ENCODE results near the gene TP63.
A peak's percentile ranks its signal among the peaks of the same experiment; 100 is the strongest.

TP63 gene

DNA sequence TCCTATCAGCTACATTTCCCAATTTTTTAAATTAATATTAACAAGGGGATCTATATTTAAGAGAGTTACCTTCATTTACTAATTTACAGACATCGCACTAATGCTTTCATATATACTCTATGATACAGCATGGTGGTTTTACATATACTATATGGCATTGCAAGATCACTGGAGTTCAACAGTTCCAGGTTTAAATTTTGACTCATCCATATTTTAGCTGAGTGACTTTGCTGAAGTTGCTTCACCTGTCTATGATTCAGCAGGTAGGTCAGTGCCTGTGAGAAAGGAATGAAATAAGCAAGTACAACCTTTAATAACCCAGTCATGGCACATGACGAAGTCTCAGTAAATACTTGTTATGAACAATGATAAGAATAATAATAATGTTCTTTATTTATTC, 278.4 kb downstream of the TP63 start:
- Histone ChIP-seq H3K27ac (ENCODE audit: low read length, poor library complexity, severe bottlenecking) (no peak overlapping the region), H3K27me3 (ENCODE audit: control insufficient read depth in 1 of 2, insufficient read depth in 1 of 2, low read length in 2 of 2) (no peaks in the 10 kb centered on the region), H4K91ac (ENCODE audit: low read length) (no peak overlapping the region), H2BK15ac (ENCODE audit: low read depth, poor library complexity, severe bottlenecking) (no peak overlapping the region), H3K4ac (ENCODE audit: low read depth in 1 of 2, low read length in 2 of 2) (no peak overlapping the region), H2BK120ac (ENCODE audit: low read depth, low read length) (no peak overlapping the region), H2AFZ (ENCODE audit: low read depth, low read length) (no peak overlapping the region), H3K79me1 (replicated peaks; ENCODE audit: low read length, poor library complexity, severe bottlenecking) (no peaks in the 10 kb centered on the region), H2BK12ac (ENCODE audit: low read length in 2 of 2) (no peak overlapping the region), H3K4me2 (ENCODE audit: low read length, poor library complexity, severe bottlenecking) (no peak overlapping the region), H2AK5ac (ENCODE audit: low read length, severe bottlenecking) (no peak overlapping the region), H3K9me3 (ENCODE audit: control insufficient read depth, low read length) (no peaks in the 10 kb centered on the region), H3K14ac (ENCODE audit: low read length in 2 of 2) (no peak overlapping the region), H2BK5ac (ENCODE audit: low read depth, low read length, poor library complexity, severe bottlenecking) (no peak overlapping the region), H3K23ac (ENCODE audit: low read length in 2 of 2) (no peak overlapping the region), H3K4me3 (ENCODE audit: insufficient read depth in 1 of 2, low read depth in 1 of 2, low read length in 2 of 2) (no peak overlapping the region), H3K18ac (ENCODE audit: low read depth in 1 of 2, low read length in 2 of 2) (no peak overlapping the region), H3K4me1 (ENCODE audit: control insufficient read depth, insufficient read depth, low read depth, low read length) (no peaks in the 10 kb centered on the region), H3K9ac (ENCODE audit: low read length) (no peak overlapping the region), H4K8ac (ENCODE audit: low read length) (no peak overlapping the region), H3K36me3 (ENCODE audit: control insufficient read depth in 1 of 2, insufficient read depth in 2 of 2, low read depth in 1 of 2, low read length in 2 of 2) (no peaks in the 10 kb centered on the region)
- no peak for DNase-seq
- WGBS = no CpG with 5 or more reads among the region's 2 CpGs

DNA sequence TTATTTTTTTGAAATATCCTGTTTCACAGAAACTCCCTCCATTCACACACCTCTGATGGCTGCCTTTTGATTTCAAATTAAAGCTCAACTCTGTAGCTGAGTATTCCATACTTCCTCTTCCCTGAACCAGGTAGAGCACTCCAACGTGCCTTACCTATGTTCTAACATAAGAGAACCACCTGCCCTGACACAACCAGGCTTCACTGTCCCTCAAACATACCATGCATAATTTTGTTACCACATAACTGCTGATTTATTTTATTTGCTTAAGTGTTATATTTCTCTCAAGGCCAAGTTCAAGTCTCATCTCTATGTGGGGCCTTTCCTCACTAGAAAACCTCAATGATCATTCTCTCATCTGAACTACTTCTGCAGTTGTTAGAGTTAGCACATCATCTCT, 279.8 kb downstream of the TP63 start:
- Histone ChIP-seq H3K4me1 (ENCODE audit: control insufficient read depth, insufficient read depth, low read depth, low read length) (no peaks in the 10 kb centered on the region), H3K36me3 (ENCODE audit: control insufficient read depth in 1 of 2, insufficient read depth in 2 of 2, low read depth in 1 of 2, low read length in 2 of 2) (no peaks in the 10 kb centered on the region), H2AK5ac (ENCODE audit: low read length, severe bottlenecking) (no peak overlapping the region), H4K91ac (ENCODE audit: low read length) (no peak overlapping the region), H2BK12ac (ENCODE audit: low read length in 2 of 2) (no peak overlapping the region), H3K9me3 (ENCODE audit: control insufficient read depth, low read length) (no peaks in the 10 kb centered on the region), H3K18ac (ENCODE audit: low read depth in 1 of 2, low read length in 2 of 2) (no peak overlapping the region), H3K9ac (ENCODE audit: low read length) (no peak overlapping the region), H3K4me2 (ENCODE audit: low read length, poor library complexity, severe bottlenecking) (no peak overlapping the region), H3K27ac (ENCODE audit: low read length, poor library complexity, severe bottlenecking) (no peak overlapping the region), H2BK15ac (ENCODE audit: low read depth, poor library complexity, severe bottlenecking) (no peak overlapping the region), H3K14ac (ENCODE audit: low read length in 2 of 2) (no peak overlapping the region), H3K23ac (ENCODE audit: low read length in 2 of 2) (no peak overlapping the region), H3K27me3 (ENCODE audit: control insufficient read depth in 1 of 2, insufficient read depth in 1 of 2, low read length in 2 of 2) (no peaks in the 10 kb centered on the region), H3K4me3 (ENCODE audit: insufficient read depth in 1 of 2, low read depth in 1 of 2, low read length in 2 of 2) (no peak overlapping the region), H3K79me1 (replicated peaks; ENCODE audit: low read length, poor library complexity, severe bottlenecking) (no peaks in the 10 kb centered on the region), H3K4ac (ENCODE audit: low read depth in 1 of 2, low read length in 2 of 2) (no peak overlapping the region), H2BK120ac (ENCODE audit: low read depth, low read length) (no peak overlapping the region), H4K8ac (ENCODE audit: low read length) (no peak overlapping the region), H2AFZ (ENCODE audit: low read depth, low read length) (no peak overlapping the region), H2BK5ac (ENCODE audit: low read depth, low read length, poor library complexity, severe bottlenecking) (no peak overlapping the region)
- no peak for DNase-seq
- 82% methylated on average over 1 of the region's 1 CpG for WGBS

DNA sequence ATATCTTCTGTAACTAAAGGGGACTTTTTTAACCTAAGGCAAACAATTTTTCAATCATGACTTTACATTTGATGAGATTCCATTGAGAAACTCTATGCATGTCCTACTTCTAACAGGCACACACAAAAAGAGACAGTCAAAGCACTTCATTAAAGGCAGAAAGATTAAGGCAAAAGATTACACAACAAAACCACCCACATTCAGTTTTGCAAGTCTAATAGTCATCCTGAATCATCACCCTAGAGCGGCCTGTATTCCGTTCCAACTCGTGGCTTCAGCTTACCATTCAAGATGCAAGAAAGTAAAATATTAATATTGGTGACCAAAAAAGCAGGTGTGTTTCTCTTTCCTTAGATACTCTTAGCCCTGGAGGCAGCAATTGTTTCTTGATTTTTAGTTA, 283.6 kb downstream of the TP63 start:
- Histone ChIP-seq H2AK5ac (ENCODE audit: low read length, severe bottlenecking) (no peak overlapping the region), H3K4me3 (ENCODE audit: insufficient read depth in 1 of 2, low read depth in 1 of 2, low read length in 2 of 2) (peak overlapping the region in 1 of 2 experiments; percentile 58), H3K4me1 (ENCODE audit: control insufficient read depth, insufficient read depth, low read depth, low read length) (no peaks in the 10 kb centered on the region), H3K79me1 (replicated peaks; ENCODE audit: low read length, poor library complexity, severe bottlenecking) (no peaks in the 10 kb centered on the region), H3K9ac (ENCODE audit: low read length) (peak overlapping the region; percentile 52), H2BK15ac (ENCODE audit: low read depth, poor library complexity, severe bottlenecking) (no peak overlapping the region), H3K27ac (ENCODE audit: low read length, poor library complexity, severe bottlenecking) (no peak overlapping the region), H4K91ac (ENCODE audit: low read length) (no peak overlapping the region), H3K23ac (ENCODE audit: low read length in 2 of 2) (no peak overlapping the region), H3K18ac (ENCODE audit: low read depth in 1 of 2, low read length in 2 of 2) (no peak overlapping the region), H3K36me3 (ENCODE audit: control insufficient read depth in 1 of 2, insufficient read depth in 2 of 2, low read depth in 1 of 2, low read length in 2 of 2) (no peaks in the 10 kb centered on the region), H2BK12ac (ENCODE audit: low read length in 2 of 2) (no peak overlapping the region), H2AFZ (ENCODE audit: low read depth, low read length) (no peak overlapping the region), H2BK5ac (ENCODE audit: low read depth, low read length, poor library complexity, severe bottlenecking) (no peak overlapping the region), H3K27me3 (ENCODE audit: control insufficient read depth in 1 of 2, insufficient read depth in 1 of 2, low read length in 2 of 2) (no peaks in the 10 kb centered on the region), H3K9me3 (ENCODE audit: control insufficient read depth, low read length) (no peaks in the 10 kb centered on the region), H3K4me2 (ENCODE audit: low read length, poor library complexity, severe bottlenecking) (no peak overlapping the region), H3K14ac (ENCODE audit: low read length in 2 of 2) (no peak overlapping the region), H3K4ac (ENCODE audit: low read depth in 1 of 2, low read length in 2 of 2) (no peak overlapping the region), H2BK120ac (ENCODE audit: low read depth, low read length) (no peak overlapping the region), H4K8ac (ENCODE audit: low read length) (no peak overlapping the region)
- WGBS = no CpG with 5 or more reads among the region's 3 CpGs
- peak; percentile 87 for DNase-seq

DNA sequence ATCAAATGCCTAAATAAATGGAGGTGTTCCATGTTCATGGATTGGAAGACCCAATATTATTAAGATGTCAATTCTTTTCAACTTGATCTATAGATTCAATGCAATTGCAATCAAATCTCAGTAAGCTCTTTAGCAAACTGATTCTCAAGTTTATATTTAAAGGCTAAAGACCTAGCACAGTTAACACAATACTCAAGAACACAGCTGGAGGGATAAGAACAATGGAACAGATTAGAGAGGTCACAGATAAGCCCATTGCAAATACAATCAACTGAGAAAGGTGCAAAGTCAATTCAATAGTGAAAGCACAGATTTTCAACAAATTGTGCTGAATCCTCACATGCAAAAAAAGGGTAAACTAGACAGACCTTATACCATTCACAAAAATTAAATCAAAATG, 290.6 kb downstream of the TP63 start:
- peaks cover 8% of the 10 kb centered on the region for H3K9me3 ChIP-seq (ENCODE audit: control insufficient read depth, low read length)
- no peak overlapping the region for H2BK15ac ChIP-seq (ENCODE audit: low read depth, poor library complexity, severe bottlenecking)
- H2BK5ac ChIP-seq (ENCODE audit: low read depth, low read length, poor library complexity, severe bottlenecking) = no peak overlapping the region
- no peaks in the 10 kb centered on the region for H3K79me1 ChIP-seq (replicated peaks; ENCODE audit: low read length, poor library complexity, severe bottlenecking)
- H3K4me2 ChIP-seq (ENCODE audit: low read length, poor library complexity, severe bottlenecking) = no peak overlapping the region
- no peak overlapping the region for H2AK5ac ChIP-seq (ENCODE audit: low read length, severe bottlenecking)
- no peaks in the 10 kb centered on the region for H3K4me1 ChIP-seq (ENCODE audit: control insufficient read depth, insufficient read depth, low read depth, low read length)
- no peak overlapping the region for H2BK120ac ChIP-seq (ENCODE audit: low read depth, low read length)
- no peak overlapping the region for H3K23ac ChIP-seq (ENCODE audit: low read length in 2 of 2)
- no peak overlapping the region for H3K9ac ChIP-seq (ENCODE audit: low read length)
- H4K91ac ChIP-seq (ENCODE audit: low read length) = no peak overlapping the region
- no peaks in the 10 kb centered on the region for H3K27me3 ChIP-seq (ENCODE audit: control insufficient read depth in 1 of 2, insufficient read depth in 1 of 2, low read length in 2 of 2)
- no peak overlapping the region for H3K14ac ChIP-seq (ENCODE audit: low read length in 2 of 2)
- no peak overlapping the region for H2BK12ac ChIP-seq (ENCODE audit: low read length in 2 of 2)
- no peak overlapping the region for H3K18ac ChIP-seq (ENCODE audit: low read depth in 1 of 2, low read length in 2 of 2)
- H3K27ac ChIP-seq (ENCODE audit: low read length, poor library complexity, severe bottlenecking) = no peak overlapping the region
- H2AFZ ChIP-seq (ENCODE audit: low read depth, low read length) = no peak overlapping the region
- H3K36me3 ChIP-seq (ENCODE audit: control insufficient read depth in 1 of 2, insufficient read depth in 2 of 2, low read depth in 1 of 2, low read length in 2 of 2) = no peaks in the 10 kb centered on the region
- DNase-seq = no peak
- H3K4me3 ChIP-seq (ENCODE audit: insufficient read depth in 1 of 2, low read depth in 1 of 2, low read length in 2 of 2) = no peak overlapping the region
- H3K4ac ChIP-seq (ENCODE audit: low read depth in 1 of 2, low read length in 2 of 2) = no peak overlapping the region
- H4K8ac ChIP-seq (ENCODE audit: low read length) = no peak overlapping the region
